ENCODE measurements around the gene SFMBT2.

The SFMBT2 gene

DNA sequence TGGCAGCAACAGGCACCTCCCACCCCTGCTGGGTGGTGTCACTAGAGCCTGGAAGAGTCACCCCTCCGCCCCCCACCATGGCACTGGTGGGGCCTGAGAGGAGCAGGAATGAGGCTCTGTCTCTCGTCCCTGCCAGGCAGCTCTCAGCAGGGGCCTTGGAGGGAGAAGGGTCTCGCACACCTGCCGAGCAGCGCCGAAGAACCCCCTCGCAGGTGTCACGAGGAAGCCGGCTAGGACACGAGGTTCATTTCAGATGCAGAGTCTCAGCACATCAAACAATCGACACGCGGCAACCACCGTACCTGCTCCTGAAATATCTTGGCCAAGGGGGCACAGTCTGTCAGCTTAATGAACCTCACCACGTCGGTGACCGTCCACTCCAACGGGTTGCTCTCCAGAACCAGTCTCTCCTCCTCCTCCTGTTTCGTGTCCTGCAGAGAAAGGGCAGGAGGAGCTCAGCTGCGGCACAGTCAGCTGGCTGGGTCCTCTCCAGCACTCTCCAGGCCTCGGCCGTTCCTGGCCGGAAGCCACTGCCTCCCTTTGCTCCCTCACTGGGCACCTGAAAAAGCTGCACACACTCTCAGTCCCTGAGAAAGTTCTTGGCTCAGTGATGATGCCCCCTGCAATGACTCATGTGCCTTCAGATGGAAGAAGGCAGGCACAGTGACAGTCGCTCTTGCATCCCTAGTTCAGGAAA is 240.1 kb downstream of the SFMBT2 start:
- no peak overlapping the region for H3K27ac ChIP-seq

DNA sequence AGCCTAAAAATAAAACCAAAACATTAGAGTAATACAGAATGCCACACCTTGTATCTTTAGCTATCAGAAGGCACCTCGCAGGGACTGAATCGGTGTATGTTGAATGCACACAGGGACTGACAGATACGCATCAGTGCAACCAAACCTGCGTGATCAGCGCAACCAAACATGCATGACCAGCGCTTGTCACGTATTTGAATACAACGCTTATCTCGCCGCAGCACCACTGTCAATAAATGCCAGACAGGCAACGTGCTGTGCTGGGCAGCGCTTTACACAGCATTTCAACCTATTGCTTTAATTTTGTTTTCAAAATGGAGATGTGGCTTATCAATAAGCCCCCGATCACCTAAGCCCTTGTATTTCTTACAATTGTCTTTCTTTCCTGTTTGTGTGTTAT is 242.4 kb downstream of the SFMBT2 start:
- Histone ChIP-seq H3K27me3 (ENCODE audit: insufficient read depth, low read depth) (no peaks in the 10 kb centered on the region), H3K36me3 (ENCODE audit: insufficient read depth) (peaks cover 20% of the 10 kb centered on the region; the same call in 1 of the 2 replicates)

More for the DNA sequence above, 240.1 kb downstream of the SFMBT2 start:
- Histone ChIP-seq H3K4me2 (no peak overlapping the region), H3K4me3 (IDR thresholded peaks at IDR 0.05; ENCODE audit: insufficient read depth, low read depth, low read length) (no peak overlapping the region), H3K79me2 (ENCODE audit: insufficient read depth, low read depth) (no peaks in the 10 kb centered on the region), H3K27me3 (ENCODE audit: insufficient read depth, low read depth) (no peaks in the 10 kb centered on the region), H4K20me1 (ENCODE audit: insufficient read depth) (no peaks in the 10 kb centered on the region), H3K4me1 (ENCODE audit: low read depth, poor library complexity, severe bottlenecking) (no peaks in the 10 kb centered on the region), H2AFZ (ENCODE audit: low read depth) (no peak overlapping the region), H3K9ac (no peak overlapping the region), H3K36me3 (ENCODE audit: insufficient read depth) (peaks cover 20% of the 10 kb centered on the region; the same call in 1 of the 2 replicates)
- TF ChIP-seq, protein P1, sequence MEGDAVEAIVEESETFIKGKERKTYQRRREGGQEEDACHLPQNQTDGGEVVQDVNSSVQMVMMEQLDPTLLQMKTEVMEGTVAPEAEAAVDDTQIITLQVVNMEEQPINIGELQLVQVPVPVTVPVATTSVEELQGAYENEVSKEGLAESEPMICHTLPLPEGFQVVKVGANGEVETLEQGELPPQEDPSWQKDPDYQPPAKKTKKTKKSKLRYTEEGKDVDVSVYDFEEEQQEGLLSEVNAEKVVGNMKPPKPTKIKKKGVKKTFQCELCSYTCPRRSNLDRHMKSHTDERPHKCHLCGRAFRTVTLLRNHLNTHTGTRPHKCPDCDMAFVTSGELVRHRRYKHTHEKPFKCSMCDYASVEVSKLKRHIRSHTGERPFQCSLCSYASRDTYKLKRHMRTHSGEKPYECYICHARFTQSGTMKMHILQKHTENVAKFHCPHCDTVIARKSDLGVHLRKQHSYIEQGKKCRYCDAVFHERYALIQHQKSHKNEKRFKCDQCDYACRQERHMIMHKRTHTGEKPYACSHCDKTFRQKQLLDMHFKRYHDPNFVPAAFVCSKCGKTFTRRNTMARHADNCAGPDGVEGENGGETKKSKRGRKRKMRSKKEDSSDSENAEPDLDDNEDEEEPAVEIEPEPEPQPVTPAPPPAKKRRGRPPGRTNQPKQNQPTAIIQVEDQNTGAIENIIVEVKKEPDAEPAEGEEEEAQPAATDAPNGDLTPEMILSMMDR (conservative IDR thresholded peaks at IDR 0.05; ENCODE audit: low read depth, low read length): no peak

DNA sequence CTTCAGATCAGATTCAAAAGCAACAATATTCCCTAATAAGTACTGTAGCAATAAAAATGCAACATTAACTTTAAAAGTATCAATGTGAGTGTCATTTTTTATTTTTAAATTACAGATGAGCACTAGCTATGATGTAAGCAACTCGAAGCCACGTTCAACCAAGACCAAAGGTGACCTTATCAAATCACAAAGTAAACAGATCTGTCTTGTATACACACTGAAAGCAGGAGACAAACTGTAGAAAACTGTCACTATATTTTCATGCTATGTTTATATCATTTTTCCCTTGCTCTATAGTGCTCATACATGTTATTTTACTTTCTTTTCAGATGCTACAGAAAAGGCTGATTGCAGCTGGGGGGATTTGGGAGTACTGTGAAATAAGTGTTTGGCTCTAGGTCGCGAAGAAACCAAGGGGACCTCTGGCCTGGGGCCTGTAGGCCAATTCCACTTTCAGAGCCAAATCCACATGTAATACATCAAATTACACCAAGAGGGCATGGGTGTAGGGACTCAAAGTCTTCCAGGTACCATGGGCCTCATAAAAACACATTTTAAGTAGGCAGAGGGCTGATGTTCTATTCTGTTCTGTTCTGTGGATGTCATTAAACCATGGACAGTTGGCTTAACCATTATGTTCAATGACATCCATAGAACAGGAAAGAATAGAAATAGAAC is 245.2 kb downstream of the SFMBT2 start:
- Histone ChIP-seq H3K4me2 (no peak overlapping the region), H3K4me3 (IDR thresholded peaks at IDR 0.05; ENCODE audit: insufficient read depth, low read depth, low read length) (no peak overlapping the region), H2AFZ (ENCODE audit: low read depth) (no peak overlapping the region), H3K27ac (no peak overlapping the region), H3K9ac (no peak overlapping the region), H3K36me3 (ENCODE audit: insufficient read depth) (peaks cover 26% of the 10 kb centered on the region; the same call in 1 of the 2 replicates), H3K27me3 (ENCODE audit: insufficient read depth, low read depth) (no peaks in the 10 kb centered on the region), H3K79me2 (ENCODE audit: insufficient read depth, low read depth) (no peaks in the 10 kb centered on the region), H4K20me1 (ENCODE audit: insufficient read depth) (no peaks in the 10 kb centered on the region), H3K4me1 (ENCODE audit: low read depth, poor library complexity, severe bottlenecking) (no peaks in the 10 kb centered on the region)
- TF ChIP-seq, protein P1 (conservative IDR thresholded peaks at IDR 0.05; ENCODE audit: low read depth, low read length): 0 out of 2 replicates have a peak, but pooled peaks have one; percentile 20

More for the DNA sequence above, 242.4 kb downstream of the SFMBT2 start:
- no peaks in the 10 kb centered on the region for H3K4me1 ChIP-seq (ENCODE audit: low read depth, poor library complexity, severe bottlenecking)
- no peak overlapping the region for H3K4me3 ChIP-seq (IDR thresholded peaks at IDR 0.05; ENCODE audit: insufficient read depth, low read depth, low read length)
- TF ChIP-seq, protein P1 (conservative IDR thresholded peaks at IDR 0.05; ENCODE audit: low read depth, low read length): no peak
- no peaks in the 10 kb centered on the region for H3K79me2 ChIP-seq (ENCODE audit: insufficient read depth, low read depth)
- no peaks in the 10 kb centered on the region for H4K20me1 ChIP-seq (ENCODE audit: insufficient read depth)
- H2AFZ ChIP-seq (ENCODE audit: low read depth): no peak overlapping the region
- no peak overlapping the region for H3K9ac ChIP-seq
- no peak overlapping the region for H3K27ac ChIP-seq
- H3K4me2 ChIP-seq: no peak overlapping the region

DNA sequence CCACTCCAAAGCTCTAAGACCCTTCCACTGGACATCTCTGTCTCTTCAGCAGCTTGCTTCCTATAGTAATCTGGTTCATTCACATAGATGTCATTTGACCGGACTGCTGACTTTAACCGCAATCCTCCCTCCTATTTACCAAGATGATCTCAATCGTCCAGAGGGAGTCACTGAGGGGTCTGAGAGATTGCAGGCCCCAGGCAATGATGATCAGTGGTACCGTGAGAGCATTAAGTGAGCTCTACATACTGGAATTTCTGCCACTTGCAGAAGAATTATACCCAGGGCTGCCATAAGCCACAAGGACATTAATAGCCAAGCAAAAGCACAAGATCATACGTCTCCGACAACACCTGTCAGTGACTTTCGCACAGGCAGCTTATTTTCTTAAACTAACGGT is 245.9 kb downstream of the SFMBT2 start:
- H3K27ac ChIP-seq: no peak overlapping the region
- no peak overlapping the region for H2AFZ ChIP-seq (ENCODE audit: low read depth)
- H3K79me2 ChIP-seq (ENCODE audit: insufficient read depth, low read depth): no peaks in the 10 kb centered on the region
- H3K36me3 ChIP-seq (ENCODE audit: insufficient read depth): peaks cover 21% of the 10 kb centered on the region; the same call in 1 of the 2 replicates
- H4K20me1 ChIP-seq (ENCODE audit: insufficient read depth): no peaks in the 10 kb centered on the region
- no peak overlapping the region for H3K4me2 ChIP-seq
- TF ChIP-seq, protein P1 (conservative IDR thresholded peaks at IDR 0.05; ENCODE audit: low read depth, low read length): no peak
- no peak overlapping the region for H3K9ac ChIP-seq
- H3K4me3 ChIP-seq (IDR thresholded peaks at IDR 0.05; ENCODE audit: insufficient read depth, low read depth, low read length): no peak overlapping the region
- no peaks in the 10 kb centered on the region for H3K4me1 ChIP-seq (ENCODE audit: low read depth, poor library complexity, severe bottlenecking)
- H3K27me3 ChIP-seq (ENCODE audit: insufficient read depth, low read depth): no peaks in the 10 kb centered on the region

Data from KMS-11 (cell line).